Kidney epithelial cell (primary cell): ENCODE measurements around the gene ANKRD49. TPM values are rescaled to one million over a fixed set of nuclear protein-coding genes. Genes with fewer than 3 reads are reported as not detected.
A peak's percentile ranks its signal among the peaks of the same experiment; 100 is the strongest.
"Not testable (repeated sequence)": the region's sequence is repeated elsewhere in the genome, so short reads cannot be mapped to it uniquely, and the experiment has no call there.

ENCODE experiments used
- DNase-seq: peaks from one replicate; pipeline ENCODE4 v3.0.0-alpha.2; 2010; ENCODE audit warnings: low read depth
- H3K27me3 ChIP-seq: 2 replicates; pipeline ENCODE4 v1.6.0; 2011; ENCODE audit warnings: low read length; ENCODE audit not compliant: control insufficient read depth, insufficient read depth
- H3K36me3 ChIP-seq: 2 replicates; pipeline ENCODE4 v1.5.1; 2011; ENCODE audit warnings: low read length; ENCODE audit not compliant: control insufficient read depth, insufficient read depth
- H3K4me3 ChIP-seq: 2 replicates; pipeline ENCODE4 v1.5.1; 2011; ENCODE audit warnings: low read depth, mild to moderate bottlenecking, control low read depth, low read length
- total RNA-seq: library from RNA; depleted of rRNA; stranded (reverse); fragments of >200 nt; gene quantifications from 2 replicates; pipeline ENCODE4 v1.2.3, GENCODE V29; 2015
- TF ChIP-seq, protein P1 (sequence below): IDR thresholded peaks from 2 replicates; pipeline ENCODE4 v1.5.1; 2011; ENCODE audit warnings: mild to moderate bottlenecking, moderate library complexity, low read length, control low read depth, inconsistent platforms; ENCODE audit not compliant: insufficient read depth, poor library complexity, severe bottlenecking

Gene ANKRD49
- total RNA-seq, 1 donor from 2014 or later, result 16.7 TPM

DNA sequence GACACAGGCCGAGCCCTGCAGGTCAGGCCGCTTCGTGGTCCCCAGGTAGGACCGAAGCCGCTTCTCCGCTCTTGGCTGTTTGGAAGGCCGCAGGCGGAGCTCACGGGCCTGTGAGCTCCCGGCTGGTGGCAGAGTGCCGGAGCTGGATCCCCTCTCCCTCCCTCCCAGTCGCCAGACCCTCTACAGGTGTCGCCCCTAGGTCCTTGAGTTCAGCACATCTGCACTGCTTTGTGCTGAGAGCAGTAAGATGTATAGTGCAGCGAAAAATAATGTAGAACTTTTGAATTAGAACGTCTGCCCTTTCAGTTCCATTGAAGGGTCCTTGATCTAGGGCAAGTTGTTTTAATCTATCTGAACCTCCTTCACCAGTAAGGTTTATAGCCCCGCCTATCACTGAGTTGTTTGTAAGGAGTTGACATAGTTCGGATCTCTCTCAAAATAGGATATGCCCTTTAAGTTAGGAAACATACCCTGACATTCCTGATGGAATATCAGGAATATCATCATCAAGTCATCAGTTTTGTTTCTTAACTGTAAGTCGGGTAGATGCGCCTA is 419 bp downstream of the ANKRD49 start:
- no peak for DNase-seq
- TF ChIP-seq, protein P1, sequence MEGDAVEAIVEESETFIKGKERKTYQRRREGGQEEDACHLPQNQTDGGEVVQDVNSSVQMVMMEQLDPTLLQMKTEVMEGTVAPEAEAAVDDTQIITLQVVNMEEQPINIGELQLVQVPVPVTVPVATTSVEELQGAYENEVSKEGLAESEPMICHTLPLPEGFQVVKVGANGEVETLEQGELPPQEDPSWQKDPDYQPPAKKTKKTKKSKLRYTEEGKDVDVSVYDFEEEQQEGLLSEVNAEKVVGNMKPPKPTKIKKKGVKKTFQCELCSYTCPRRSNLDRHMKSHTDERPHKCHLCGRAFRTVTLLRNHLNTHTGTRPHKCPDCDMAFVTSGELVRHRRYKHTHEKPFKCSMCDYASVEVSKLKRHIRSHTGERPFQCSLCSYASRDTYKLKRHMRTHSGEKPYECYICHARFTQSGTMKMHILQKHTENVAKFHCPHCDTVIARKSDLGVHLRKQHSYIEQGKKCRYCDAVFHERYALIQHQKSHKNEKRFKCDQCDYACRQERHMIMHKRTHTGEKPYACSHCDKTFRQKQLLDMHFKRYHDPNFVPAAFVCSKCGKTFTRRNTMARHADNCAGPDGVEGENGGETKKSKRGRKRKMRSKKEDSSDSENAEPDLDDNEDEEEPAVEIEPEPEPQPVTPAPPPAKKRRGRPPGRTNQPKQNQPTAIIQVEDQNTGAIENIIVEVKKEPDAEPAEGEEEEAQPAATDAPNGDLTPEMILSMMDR, result no peak
- peak overlapping the region; percentile 73 for H3K4me3 ChIP-seq
- H3K27me3 ChIP-seq, result no peaks in the 10 kb centered on the region
- no peaks in the 10 kb centered on the region for H3K36me3 ChIP-seq

DNA sequence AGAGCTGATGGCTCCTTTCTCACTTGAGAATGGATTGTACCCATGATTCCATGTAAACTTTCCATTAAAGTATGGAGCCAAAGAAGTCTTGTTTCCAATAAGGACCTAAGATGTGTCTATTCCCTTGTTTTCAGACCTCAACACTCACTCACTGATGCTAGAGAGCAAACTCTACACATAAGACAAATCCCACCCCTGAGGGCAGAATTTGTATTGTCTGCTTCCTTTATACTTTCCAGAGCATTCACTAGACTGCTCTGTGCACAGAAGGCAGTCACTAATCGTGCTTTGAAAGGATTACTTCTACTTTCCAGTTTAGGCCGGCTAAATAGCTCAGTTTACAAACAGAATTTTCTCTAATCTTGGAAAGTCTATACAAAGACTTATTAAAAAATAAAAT is 6.4 kb downstream of the ANKRD49 start:
- TF ChIP-seq, protein P1, result no peak
- DNase-seq, result no peak
- Histone ChIP-seq H3K4me3 (no peak overlapping the region), H3K27me3 (no peaks in the 10 kb centered on the region), H3K36me3 (no peaks in the 10 kb centered on the region)

DNA sequence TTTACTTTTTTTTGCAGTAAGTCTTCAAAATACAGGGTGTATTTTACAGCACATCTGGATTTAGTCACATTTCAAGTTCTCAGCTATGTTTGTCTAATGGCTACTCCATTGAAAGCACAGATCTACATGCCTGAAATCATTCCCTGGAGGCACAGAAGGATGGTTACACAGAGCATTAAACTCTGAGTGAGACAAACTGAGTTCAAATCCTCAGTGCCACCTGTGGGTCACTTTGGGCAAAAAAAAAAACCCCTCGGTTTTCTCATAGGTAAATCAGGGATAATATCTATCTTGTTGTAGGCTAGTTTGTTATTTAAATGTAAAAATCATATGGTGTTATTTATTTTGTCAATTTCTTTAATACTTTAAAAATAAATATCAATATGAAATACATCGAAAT is 7.7 kb downstream of the ANKRD49 start:
- Histone ChIP-seq H3K4me3 (no peak overlapping the region), H3K27me3 (no peaks in the 10 kb centered on the region), H3K36me3 (no peaks in the 10 kb centered on the region)
- TF ChIP-seq, protein P1, result no peak
- DNase-seq, result no peak

DNA sequence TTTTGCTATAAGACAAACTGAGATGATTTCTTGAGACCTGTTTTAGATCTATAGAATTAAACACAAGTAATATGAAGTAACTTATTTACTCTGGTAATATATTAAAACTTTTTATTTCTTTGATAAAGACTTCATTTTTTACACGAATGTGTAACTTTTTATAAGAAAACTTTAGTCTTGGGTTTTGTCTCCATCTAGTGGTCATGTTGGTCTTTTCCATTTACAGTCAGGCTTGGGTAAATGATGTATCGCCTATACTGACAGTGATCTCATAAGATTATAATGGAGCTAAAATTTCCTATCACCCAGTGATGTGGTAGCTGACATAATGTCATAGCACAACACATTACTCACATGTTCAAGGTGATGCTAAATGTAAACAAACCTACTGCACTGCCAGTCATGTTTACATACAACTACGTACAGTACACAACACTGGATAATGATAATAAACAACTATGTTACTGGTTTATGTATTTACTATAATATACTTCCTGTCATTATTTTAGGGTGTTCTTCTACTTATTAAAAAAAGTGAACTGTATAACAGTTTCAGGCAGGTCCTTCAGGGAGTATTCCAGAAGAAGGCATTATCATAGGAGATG is 11.0 kb downstream of the ANKRD49 start:
- Histone ChIP-seq H3K4me3 (no peak overlapping the region), H3K27me3 (no peaks in the 10 kb centered on the region), H3K36me3 (no peaks in the 10 kb centered on the region)
- TF ChIP-seq, protein P1, result peak; percentile 45
- DNase-seq, result no peak

DNA sequence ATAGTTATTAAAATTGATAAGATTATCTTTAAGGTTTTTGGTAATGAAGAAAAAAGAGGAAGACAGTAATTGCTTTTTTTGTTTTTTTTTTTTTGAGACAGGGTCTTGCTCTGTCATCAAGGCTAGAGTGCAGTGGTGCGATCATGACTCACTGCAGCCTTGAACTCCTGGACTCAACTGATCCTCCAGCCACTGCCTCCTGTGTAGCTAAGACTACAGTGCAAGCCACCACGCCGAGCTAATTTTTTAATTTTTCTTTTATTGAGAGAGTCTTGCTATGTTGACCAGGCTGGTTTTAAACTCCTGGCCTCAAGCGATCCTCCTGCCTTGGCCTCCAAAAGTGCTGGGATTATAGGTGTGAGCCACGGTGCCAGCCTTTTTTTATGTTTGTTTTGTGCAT is 12.7 kb downstream of the ANKRD49 start:
- H3K36me3 ChIP-seq, DNase-seq, H3K27me3 ChIP-seq, H3K4me3 ChIP-seq: not testable (repeated sequence)

DNA sequence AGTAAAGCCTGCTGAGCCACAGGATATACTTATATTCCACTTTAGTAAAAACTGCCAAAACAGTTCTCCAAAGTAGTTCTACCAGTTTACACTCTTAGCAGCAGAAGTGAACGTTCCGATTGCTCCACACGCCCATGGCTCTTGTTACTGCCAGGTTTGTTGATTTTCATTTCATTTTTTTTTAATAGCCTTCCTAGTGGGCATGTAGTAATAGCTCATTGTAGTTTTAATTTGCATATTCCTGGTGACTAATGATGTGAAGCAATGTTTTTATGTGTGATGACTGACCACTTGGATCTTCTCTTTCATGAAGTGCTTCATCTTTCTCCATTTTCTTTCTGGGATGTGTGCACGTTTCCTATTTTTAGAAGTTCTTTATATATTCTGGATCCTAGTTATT is 13.7 kb downstream of the ANKRD49 start:
- no peak overlapping the region for H3K4me3 ChIP-seq
- TF ChIP-seq, protein P1, result no peak
- no peak for DNase-seq

More for the DNA sequence above, 13.7 kb downstream of the ANKRD49 start:
- Histone ChIP-seq H3K27me3 (no peaks in the 10 kb centered on the region), H3K36me3 (no peaks in the 10 kb centered on the region)
